ENCODE data around the gene CD44. TPM values are rescaled to one million over a fixed set of nuclear protein-coding genes. Genes with fewer than 3 reads are reported as not detected.
"Not testable (repeated sequence)": the region's sequence is repeated elsewhere in the genome, so short reads cannot be mapped to it uniquely, and the experiment has no call there.

The CD44 gene
- total RNA-seq, 4 donors from 2014 or later: 67.1 to 180 (median 84.8) TPM

GRCh38 chr11:35102267-35102666 lies 36.7 kb upstream of the CD44 start:
- Histone ChIP-seq H3K9me3 (no peaks in the 10 kb centered on the region), H3K4me3 (no peak overlapping the region), H3K36me3 (no peaks in the 10 kb centered on the region), H3K4me1 (peaks cover 0 to 19% (median 2%) of the 10 kb centered on the region in 4 donors), H3K27ac (no peak overlapping the region), H3K27me3 (no peaks in the 10 kb centered on the region)
- DNase-seq (ENCODE audit: low spot score in 2 of 2): no peak
- TF ChIP-seq POLR2A (IDR thresholded peaks at IDR 0.05): no peak
- no peak for TF ChIP-seq EP300 (IDR thresholded peaks at IDR 0.05)
- no peak for TF ChIP-seq CTCF (IDR thresholded peaks at IDR 0.05)
- whole genome bisulfite sequencing, 2 donors: 62 to 73% methylated on average over 2 of the region's 2 CpGs

DNA sequence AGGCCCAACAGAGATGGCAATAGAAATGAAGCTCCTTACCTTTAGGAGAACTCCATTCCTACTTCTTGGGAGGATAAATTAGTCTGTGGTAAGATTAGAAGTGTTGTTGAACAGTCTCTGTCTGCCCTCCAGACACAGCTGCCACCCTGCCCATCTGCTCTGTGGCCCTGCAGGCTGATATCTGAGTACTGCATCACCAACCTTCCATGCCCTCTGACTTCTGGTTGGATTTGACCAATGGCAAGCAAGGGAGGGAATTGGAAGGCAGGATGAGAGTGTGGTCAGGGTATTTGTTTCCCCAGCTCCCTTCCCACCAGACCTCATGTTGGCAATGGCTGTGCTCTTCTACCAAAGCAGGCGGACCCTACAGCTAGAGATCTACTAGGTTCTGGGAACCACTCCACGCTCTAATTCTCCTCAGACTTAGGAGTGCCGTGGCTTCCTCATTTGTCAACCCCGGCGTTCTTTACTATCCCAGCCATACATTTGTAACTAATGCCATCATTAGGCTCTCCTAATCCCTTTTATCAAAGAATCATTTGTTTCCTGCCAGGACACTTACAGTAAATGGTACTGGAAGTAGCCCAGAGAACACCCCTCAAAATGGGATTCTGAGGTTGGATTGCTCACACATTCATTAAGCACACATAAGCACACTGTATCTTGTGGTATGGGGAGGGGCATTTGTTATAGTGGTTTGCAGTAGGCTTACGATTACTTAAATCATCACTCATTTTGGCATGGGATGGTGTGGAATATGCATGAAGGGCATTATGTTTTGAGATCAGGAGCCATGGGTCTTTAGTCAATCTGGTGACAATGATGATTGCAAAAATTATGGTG lies 35.4 kb upstream of the CD44 start:
- peaks cover 0 to 19% (median 3%) of the 10 kb centered on the region in 4 donors for H3K4me1 ChIP-seq
- no peak overlapping the region for H3K27ac ChIP-seq
- no peaks in the 10 kb centered on the region for H3K36me3 ChIP-seq

GRCh38 chr11:35104655-35105054 lies 34.3 kb upstream of the CD44 start:
- TF ChIP-seq POLR2A (IDR thresholded peaks at IDR 0.05) (no peak), EP300 (IDR thresholded peaks at IDR 0.05) (no peak)
- no peak for DNase-seq (ENCODE audit: low spot score in 2 of 2)
- Histone ChIP-seq H3K4me3 (no peak overlapping the region), H3K27ac (no peak overlapping the region), H3K4me1 (peaks cover 0 to 10% (median 3%) of the 10 kb centered on the region in 4 donors), H3K36me3 (no peaks in the 10 kb centered on the region), H3K9me3 (no peaks in the 10 kb centered on the region), H3K27me3 (no peaks in the 10 kb centered on the region)
- WGBS, 2 donors: 92 to 94% methylated on average over 2 of the region's 2 CpGs

More for the DNA sequence above, 35.4 kb upstream of the CD44 start:
- no peak for DNase-seq (ENCODE audit: low spot score in 2 of 2)
- Histone ChIP-seq H3K9me3 (no peaks in the 10 kb centered on the region), H3K27me3 (no peaks in the 10 kb centered on the region), H3K4me3 (no peak overlapping the region)
- TF ChIP-seq POLR2A (IDR thresholded peaks at IDR 0.05): no peak
- TF ChIP-seq CTCF (IDR thresholded peaks at IDR 0.05): no peak
- TF ChIP-seq EP300 (IDR thresholded peaks at IDR 0.05): no peak
- WGBS, 2 donors: 77 to 85% methylated on average over 6 of the region's 6 CpGs

DNA sequence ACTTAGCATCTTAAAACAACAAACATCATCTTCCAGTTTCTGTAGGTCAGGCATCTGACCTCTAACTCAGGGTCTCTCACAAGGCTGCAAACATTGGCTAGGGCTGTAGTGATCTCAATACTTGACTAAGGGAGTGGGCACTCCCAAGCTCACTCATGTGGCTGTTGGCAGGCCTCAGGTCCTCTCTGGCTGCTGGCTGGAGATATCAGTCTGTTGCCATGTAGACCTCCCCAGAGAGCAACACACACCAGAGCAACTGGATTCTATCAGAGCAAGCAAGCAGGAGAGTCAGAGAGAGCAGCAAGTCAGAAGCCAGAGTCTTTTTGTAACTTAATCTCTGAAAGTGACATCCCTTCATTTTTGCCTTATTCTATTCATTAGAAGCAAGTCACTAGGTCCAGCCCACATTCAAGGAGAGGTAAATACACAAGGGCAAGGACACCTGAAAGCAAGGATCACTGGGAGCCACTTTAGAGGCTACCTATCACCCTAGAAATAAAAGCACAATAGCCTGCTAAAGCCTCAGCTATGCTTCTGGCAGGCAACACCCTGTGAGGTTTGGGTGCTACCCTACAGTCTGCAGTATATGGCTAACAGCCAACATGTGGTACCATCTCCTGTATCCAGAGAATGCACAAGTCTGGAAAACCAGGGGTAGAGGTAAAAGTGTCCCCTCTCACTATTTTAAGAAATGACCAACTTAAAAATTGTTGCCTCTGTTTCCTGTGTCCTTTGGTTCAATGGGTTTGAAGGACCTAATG lies 33.5 kb upstream of the CD44 start:
- Histone ChIP-seq H3K27me3 (no peaks in the 10 kb centered on the region), H3K4me3 (no peak overlapping the region), H3K36me3 (no peaks in the 10 kb centered on the region), H3K27ac (no peak overlapping the region), H3K9me3 (no peaks in the 10 kb centered on the region), H3K4me1 (peaks cover 0 to 6% (median 1%) of the 10 kb centered on the region in 4 donors)
- TF ChIP-seq CTCF (IDR thresholded peaks at IDR 0.05) (no peak), EP300 (IDR thresholded peaks at IDR 0.05) (no peak)
- DNase-seq (ENCODE audit: low spot score in 2 of 2): no peak

DNA sequence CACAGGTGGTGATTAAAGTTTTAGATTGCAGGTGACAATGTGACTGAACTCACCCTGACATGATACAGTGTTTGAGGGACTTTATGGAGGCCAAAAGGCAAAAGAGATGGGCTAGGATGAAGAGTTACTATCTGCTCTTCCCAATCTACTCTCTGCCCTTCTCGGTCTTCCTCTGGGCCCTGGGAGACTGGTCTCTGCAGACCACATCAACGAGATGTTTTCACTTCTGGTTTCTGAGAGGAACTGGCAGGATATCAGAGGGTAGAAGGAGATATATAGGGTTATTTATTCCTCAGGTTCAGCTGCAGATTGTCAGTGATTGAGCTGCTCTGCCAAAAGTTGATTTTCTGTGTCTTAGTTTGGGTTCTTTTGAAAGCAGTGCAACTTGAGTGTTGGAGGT lies 32.4 kb upstream of the CD44 start:
- Histone ChIP-seq H3K9me3 (no peaks in the 10 kb centered on the region), H3K27ac (no peak overlapping the region), H3K4me3 (no peak overlapping the region), H3K27me3 (no peaks in the 10 kb centered on the region), H3K4me1 (peaks cover 0 to 14% (median 4%) of the 10 kb centered on the region in 4 donors), H3K36me3 (no peaks in the 10 kb centered on the region)
- DNase-seq (ENCODE audit: low spot score in 2 of 2): no peak
- WGBS, 2 donors: 58 to 91% methylated on average over 2 of the region's 2 CpGs
- no peak for TF ChIP-seq EP300 (IDR thresholded peaks at IDR 0.05)

DNA sequence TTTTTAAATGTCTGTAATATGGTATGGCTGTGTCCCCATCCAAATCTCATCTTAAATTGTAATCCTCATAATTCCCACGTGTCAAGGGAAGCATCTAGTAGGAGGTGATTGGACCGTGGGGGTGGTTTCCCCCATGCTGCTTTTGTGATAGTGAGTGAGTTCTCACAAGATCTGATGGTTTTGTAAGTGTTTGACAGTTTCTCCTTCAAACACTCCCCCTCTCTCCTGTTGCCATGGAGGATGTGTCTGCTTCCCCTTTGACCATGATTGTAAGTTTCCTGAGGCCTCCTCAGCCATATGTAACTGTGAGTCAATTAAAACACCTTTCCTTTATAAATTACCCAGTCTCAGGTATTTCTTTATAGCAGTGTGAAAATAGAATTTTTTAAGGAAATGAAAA lies 31.1 kb upstream of the CD44 start:
- peaks cover 0 to 14% (median 4%) of the 10 kb centered on the region in 4 donors for H3K4me1 ChIP-seq
- DNase-seq (ENCODE audit: low spot score in 2 of 2): no peak
- H3K4me3 ChIP-seq: no peak overlapping the region
- WGBS, 2 donors: 57 to 66% methylated on average over 2 of the region's 2 CpGs
- no peaks in the 10 kb centered on the region for H3K27me3 ChIP-seq
- H3K36me3 ChIP-seq: no peaks in the 10 kb centered on the region
- TF ChIP-seq POLR2A (IDR thresholded peaks at IDR 0.05): no peak
- TF ChIP-seq EP300 (IDR thresholded peaks at IDR 0.05): no peak
- no peak for TF ChIP-seq CTCF (IDR thresholded peaks at IDR 0.05)
- H3K27ac ChIP-seq: no peak overlapping the region
- H3K9me3 ChIP-seq: no peaks in the 10 kb centered on the region

- H3K9me3 ChIP-seq; H3K27me3 ChIP-seq; H3K4me3 ChIP-seq; H3K27ac ChIP-seq; H3K36me3 ChIP-seq; DNase-seq (ENCODE audit: low spot score in 2 of 2): not testable (repeated sequence)
- H3K4me1 ChIP-seq: peaks cover 0 to 14% (median 4%) of the 10 kb centered on the region in 4 donors
- WGBS, 2 donors: 79 to 80% methylated on average over 1 of the region's 1 CpG
These were observed 30.6 kb upstream of the CD44 start for GRCh38 chr11:35108336-35108735.
